Osteoblast (primary cell): ENCODE measurements around the gene SLC12A5. TPM values are rescaled to one million over a fixed set of nuclear protein-coding genes. Genes with fewer than 3 reads are reported as not detected.
"Not testable (repeated sequence)": the region's sequence is repeated elsewhere in the genome, so short reads cannot be mapped to it uniquely, and the experiment has no call there.

Source experiments
- DNase-seq: peaks from one replicate; pipeline ENCODE4 v3.0.0; 2011; ENCODE audit warnings: low spot score, mixed read lengths; ENCODE audit not compliant: insufficient read length; ENCODE audit errors: missing footprints
- H2AFZ ChIP-seq: 2 replicates; pipeline ENCODE4 v1.6.0; 2011; ENCODE audit warnings: mild to moderate bottlenecking, low read length
- H3K27ac ChIP-seq: 2 replicates; pipeline ENCODE4 v1.5.1; 2011; ENCODE audit warnings: mild to moderate bottlenecking, low read depth, low read length, moderate library complexity
- H3K27me3 ChIP-seq: 2 replicates; pipeline ENCODE4 v1.6.0; 2012; ENCODE audit warnings: mild to moderate bottlenecking, control low read depth, inconsistent platforms, low read length, moderate library complexity; ENCODE audit not compliant: insufficient read depth
- H3K36me3 ChIP-seq: 2 replicates; pipeline ENCODE4 v1.5.1; 2011; ENCODE audit warnings: mild to moderate bottlenecking, low read length, control low read depth, moderate library complexity; ENCODE audit not compliant: insufficient read depth
- H3K4me1 ChIP-seq: 2 replicates; pipeline ENCODE4 v1.5.1; 2011; ENCODE audit warnings: mild to moderate bottlenecking, low read length, control low read depth, moderate library complexity; ENCODE audit not compliant: insufficient read depth
- H3K4me2 ChIP-seq: 2 replicates; pipeline ENCODE4 v1.6.0; 2011; ENCODE audit warnings: mild to moderate bottlenecking, low read length; ENCODE audit not compliant: insufficient read depth
- H3K4me3 ChIP-seq: fragments of 200-600 bp; sonication (generic); 3 replicates; pipeline ENCODE4 v1.5.1; 2012; ENCODE audit warnings: mild to moderate bottlenecking, low read length, inconsistent platforms; ENCODE audit not compliant: insufficient read depth
- H3K79me2 ChIP-seq: 2 replicates; pipeline ENCODE4 v1.6.0; 2012; ENCODE audit warnings: mild to moderate bottlenecking, low read length, control low read depth, inconsistent platforms; ENCODE audit not compliant: insufficient read depth
- H3K9me3 ChIP-seq: 2 replicates; pipeline ENCODE4 v1.5.1; 2011; ENCODE audit warnings: low read depth, low read length, control low read depth
- H4K20me1 ChIP-seq: 2 replicates; pipeline ENCODE4 v1.6.0; 2012; ENCODE audit warnings: mild to moderate bottlenecking, low read length, control low read depth; ENCODE audit not compliant: insufficient read depth
- total RNA-seq: library from RNA; depleted of rRNA; stranded (reverse); fragments of >200 nt; gene quantifications from 2 replicates; pipeline ENCODE4 v1.2.3, GENCODE V29; 2012
- TF ChIP-seq, protein P1 (sequence below): IDR thresholded peaks from 2 replicates; pipeline ENCODE4 v1.5.1; 2011; ENCODE audit warnings: mild to moderate bottlenecking, low read depth, low read length, moderate library complexity; ENCODE audit errors: extremely low read depth

The SLC12A5 gene
- total RNA-seq, 1 donor, result under 0.01 TPM

GRCh38 chr20:45994761-45995493 is 34.1 kb upstream of the SLC12A5 start:
- Histone ChIP-seq H3K79me2 (no peaks in the 10 kb centered on the region), H4K20me1 (no peaks in the 10 kb centered on the region), H3K27ac (no peak overlapping the region), H3K4me2 (no peak overlapping the region), H2AFZ (no peak overlapping the region), H3K27me3 (peaks cover 22% of the 10 kb centered on the region), H3K4me3 (no peak overlapping the region), H3K9me3 (no peaks in the 10 kb centered on the region), H3K36me3 (no peaks in the 10 kb centered on the region), H3K4me1 (peaks cover 5% of the 10 kb centered on the region)
- TF ChIP-seq, protein P1, sequence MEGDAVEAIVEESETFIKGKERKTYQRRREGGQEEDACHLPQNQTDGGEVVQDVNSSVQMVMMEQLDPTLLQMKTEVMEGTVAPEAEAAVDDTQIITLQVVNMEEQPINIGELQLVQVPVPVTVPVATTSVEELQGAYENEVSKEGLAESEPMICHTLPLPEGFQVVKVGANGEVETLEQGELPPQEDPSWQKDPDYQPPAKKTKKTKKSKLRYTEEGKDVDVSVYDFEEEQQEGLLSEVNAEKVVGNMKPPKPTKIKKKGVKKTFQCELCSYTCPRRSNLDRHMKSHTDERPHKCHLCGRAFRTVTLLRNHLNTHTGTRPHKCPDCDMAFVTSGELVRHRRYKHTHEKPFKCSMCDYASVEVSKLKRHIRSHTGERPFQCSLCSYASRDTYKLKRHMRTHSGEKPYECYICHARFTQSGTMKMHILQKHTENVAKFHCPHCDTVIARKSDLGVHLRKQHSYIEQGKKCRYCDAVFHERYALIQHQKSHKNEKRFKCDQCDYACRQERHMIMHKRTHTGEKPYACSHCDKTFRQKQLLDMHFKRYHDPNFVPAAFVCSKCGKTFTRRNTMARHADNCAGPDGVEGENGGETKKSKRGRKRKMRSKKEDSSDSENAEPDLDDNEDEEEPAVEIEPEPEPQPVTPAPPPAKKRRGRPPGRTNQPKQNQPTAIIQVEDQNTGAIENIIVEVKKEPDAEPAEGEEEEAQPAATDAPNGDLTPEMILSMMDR, result no peak
- peak; percentile 47 for DNase-seq

- H4K20me1 ChIP-seq, H3K9me3 ChIP-seq, H2AFZ ChIP-seq, H3K4me2 ChIP-seq, DNase-seq, H3K79me2 ChIP-seq, H3K4me3 ChIP-seq, H3K27ac ChIP-seq, H3K36me3 ChIP-seq, H3K4me1 ChIP-seq: not testable (repeated sequence)
- H3K27me3 ChIP-seq, result peaks cover 24% of the 10 kb centered on the region
Measured at GRCh38 chr20:45995495-45996097, 33.4 kb upstream of the SLC12A5 start.

- Histone ChIP-seq H3K27ac (no peak overlapping the region), H3K27me3 (peaks cover 28% of the 10 kb centered on the region), H3K4me2 (no peak overlapping the region), H2AFZ (no peak overlapping the region), H3K9me3 (no peaks in the 10 kb centered on the region), H3K79me2 (no peaks in the 10 kb centered on the region), H3K36me3 (no peaks in the 10 kb centered on the region), H3K4me1 (peaks cover 5% of the 10 kb centered on the region), H3K4me3 (no peak overlapping the region), H4K20me1 (no peaks in the 10 kb centered on the region)
- TF ChIP-seq, protein P1, result no peak
- DNase-seq, result no peak
Measured at GRCh38 chr20:45997187-45997586, 31.8 kb upstream of the SLC12A5 start.

DNA sequence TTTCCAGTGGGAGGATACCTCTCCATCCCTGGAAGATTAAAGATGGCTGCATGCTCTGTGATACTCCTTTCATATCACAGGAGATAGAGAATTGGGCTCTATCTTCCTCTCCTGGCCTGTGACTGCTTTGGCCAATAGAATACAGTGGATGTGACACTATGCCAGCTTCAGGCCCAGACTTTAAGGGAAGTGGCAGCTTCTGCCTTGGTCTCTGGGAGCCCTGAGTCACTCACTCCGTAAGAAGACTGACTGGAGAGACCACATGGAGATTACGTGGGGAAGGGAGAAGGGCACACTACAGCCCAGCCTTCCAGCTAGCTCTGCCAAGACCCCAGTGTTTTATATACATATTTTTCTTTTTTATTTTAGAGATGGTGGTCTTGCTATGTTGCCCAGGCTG is 30.7 kb upstream of the SLC12A5 start:
- peaks cover 28% of the 10 kb centered on the region for H3K27me3 ChIP-seq
- no peaks in the 10 kb centered on the region for H3K79me2 ChIP-seq
- no peaks in the 10 kb centered on the region for H4K20me1 ChIP-seq
- H3K4me3 ChIP-seq, result no peak overlapping the region
- H3K4me2 ChIP-seq, result no peak overlapping the region
- H3K36me3 ChIP-seq, result no peaks in the 10 kb centered on the region
- peaks cover 5% of the 10 kb centered on the region for H3K4me1 ChIP-seq
- TF ChIP-seq, protein P1, result no peak
- DNase-seq, result no peak
- H3K9me3 ChIP-seq, result no peaks in the 10 kb centered on the region
- no peak overlapping the region for H2AFZ ChIP-seq
- no peak overlapping the region for H3K27ac ChIP-seq
